PC-3 (cell line): ENCODE measurements around the gene PIAS1.

ENCODE experiments used
- CTCF ChIP-seq: fragments of 300-600 bp; sonication (generic); conservative IDR thresholded peaks from 2 replicates; pipeline ENCODE4 v1.5.1; 2017; ENCODE audit warnings: antibody characterized with exemption, low read depth, mild to moderate bottlenecking, low read length
- EZH2phosphoT487 ChIP-seq: fragments of 300-600 bp; sonication (generic); IDR thresholded peaks from 2 replicates; pipeline ENCODE4 v1.6.1; 2018; ENCODE audit warnings: mild to moderate bottlenecking, antibody characterized with exemption, low read length, borderline replicate concordance

GRCh38 chr15:68175526-68175925 lies 121.4 kb downstream of the PIAS1 start:
- TF ChIP-seq CTCF (no peak), EZH2phosphoT487 (no peak)
